HUES6 (cell line): Measurements from ENCODE around the gene RBBP8.

Experiments used
- H3K27ac ChIP-seq: 2 replicates; pipeline ENCODE4 v1.7.0; 2013; ENCODE audit warnings: low read depth, mild to moderate bottlenecking, low read length, inconsistent platforms
- H3K27me3 ChIP-seq: 2 replicates; pipeline ENCODE4 v1.6.1; 2013; ENCODE audit warnings: low read length; ENCODE audit not compliant: control insufficient read depth, insufficient read depth
- H3K36me3 ChIP-seq: 2 replicates; pipeline ENCODE4 v1.6.1; 2013; ENCODE audit warnings: low read length; ENCODE audit not compliant: control insufficient read depth, insufficient read depth
- H3K4me1 ChIP-seq: 2 replicates; pipeline ENCODE4 v1.6.1; 2013; ENCODE audit warnings: low read length; ENCODE audit not compliant: control insufficient read depth, insufficient read depth
- H3K4me3 ChIP-seq: 2 replicates; pipeline ENCODE4 v1.5.1; 2013; ENCODE audit warnings: low read depth, low read length
- H3K9ac ChIP-seq: one replicate; pipeline ENCODE4 v1.6.1; 2013; ENCODE audit warnings: mild to moderate bottlenecking, low read length
- H3K9me3 ChIP-seq: 2 replicates; pipeline ENCODE4 v1.6.1; 2013; ENCODE audit warnings: low read depth, low read length; ENCODE audit not compliant: control insufficient read depth, insufficient read depth

Gene RBBP8

DNA sequence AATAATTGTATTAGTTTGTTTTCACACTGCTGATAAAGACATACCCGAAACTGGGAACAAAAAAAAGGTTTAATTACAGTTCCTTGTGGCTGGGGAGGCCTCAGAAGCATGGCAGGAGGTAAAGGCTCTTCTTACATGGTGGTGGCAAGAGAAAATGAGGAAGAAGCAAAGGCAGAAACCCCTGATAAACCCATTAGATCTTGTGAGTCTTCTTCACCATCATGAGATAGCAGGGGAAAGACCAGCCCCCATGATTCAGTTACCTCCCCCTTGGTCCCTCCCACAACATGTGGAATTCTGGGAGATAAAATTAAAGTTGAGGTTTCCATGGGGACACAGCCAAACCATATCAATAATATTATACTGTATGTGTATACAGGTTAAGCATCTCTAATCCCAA is 128.9 kb downstream of the RBBP8 start:
- no peaks in the 10 kb centered on the region for H3K36me3 ChIP-seq
- H3K4me1 ChIP-seq: no peaks in the 10 kb centered on the region
- peaks cover 18% of the 10 kb centered on the region for H3K9me3 ChIP-seq
- no peaks in the 10 kb centered on the region for H3K27me3 ChIP-seq
- H3K9ac ChIP-seq: no peak overlapping the region
- H3K27ac ChIP-seq: no peak overlapping the region
- no peak overlapping the region for H3K4me3 ChIP-seq

DNA sequence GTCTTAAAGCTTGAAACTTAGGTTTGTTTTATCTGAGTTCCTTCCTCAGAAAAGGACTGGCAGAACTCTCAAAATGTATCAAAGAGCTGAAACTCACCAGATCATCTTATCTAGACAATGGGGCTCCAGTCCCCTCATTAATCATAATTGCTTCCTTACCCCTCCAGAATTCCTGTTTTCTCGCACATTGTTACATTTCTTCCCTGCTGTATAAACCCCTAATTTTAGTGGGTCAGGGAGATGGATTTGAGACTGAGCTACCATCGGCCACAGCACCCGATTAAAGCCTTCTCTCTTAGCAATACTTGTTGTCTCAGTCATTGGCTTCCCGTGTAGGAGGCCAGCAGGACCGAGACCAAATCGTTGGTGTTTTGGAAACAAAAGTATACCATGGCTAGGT is 130.4 kb downstream of the RBBP8 start:
- Histone ChIP-seq H3K36me3 (no peaks in the 10 kb centered on the region), H3K27me3 (no peaks in the 10 kb centered on the region), H3K4me1 (no peaks in the 10 kb centered on the region), H3K4me3 (no peak overlapping the region), H3K9ac (no peak overlapping the region), H3K27ac (no peak overlapping the region), H3K9me3 (peaks cover 18% of the 10 kb centered on the region)

DNA sequence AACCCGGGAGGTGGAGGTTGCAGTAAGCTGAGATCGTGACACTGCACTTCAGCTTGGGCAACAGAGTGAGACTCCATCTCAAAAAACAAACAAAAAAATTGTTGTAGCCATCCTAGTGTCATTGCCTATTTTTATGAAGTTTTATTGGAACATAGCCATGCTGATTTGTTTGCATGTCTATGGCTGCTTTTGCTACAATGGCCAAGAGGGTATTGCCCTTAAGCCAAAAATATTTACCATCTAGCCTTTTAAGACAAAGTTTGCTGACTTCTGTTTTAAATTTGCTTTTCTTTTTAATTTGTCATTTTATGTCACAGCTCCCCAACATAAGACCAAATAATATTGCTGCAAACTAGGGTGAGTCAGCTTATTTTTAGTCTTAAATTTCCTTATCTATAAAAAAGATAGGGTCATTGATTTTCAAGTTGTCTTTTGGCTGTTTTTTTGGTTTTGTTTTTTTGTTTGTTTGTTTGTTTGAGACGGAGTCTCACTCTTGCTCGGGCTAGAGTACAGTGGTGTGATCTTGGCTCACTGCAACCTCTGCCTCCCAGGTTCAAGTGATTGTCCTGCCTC is 132.2 kb downstream of the RBBP8 start:
- Histone ChIP-seq H3K9me3 (peaks cover 18% of the 10 kb centered on the region), H3K9ac (no peak overlapping the region), H3K36me3 (no peaks in the 10 kb centered on the region), H3K27me3 (no peaks in the 10 kb centered on the region), H3K4me1 (no peaks in the 10 kb centered on the region), H3K27ac (no peak overlapping the region), H3K4me3 (no peak overlapping the region)

- no peak overlapping the region for H3K27ac ChIP-seq
- no peak overlapping the region for H3K4me3 ChIP-seq
- no peaks in the 10 kb centered on the region for H3K27me3 ChIP-seq
- H3K9ac ChIP-seq: no peak overlapping the region
- H3K4me1 ChIP-seq: no peaks in the 10 kb centered on the region
- H3K36me3 ChIP-seq: no peaks in the 10 kb centered on the region
- H3K9me3 ChIP-seq: peaks cover 18% of the 10 kb centered on the region
These were observed 132.9 kb downstream of the RBBP8 start for GRCh38 chr18:23066060-23066459.

DNA sequence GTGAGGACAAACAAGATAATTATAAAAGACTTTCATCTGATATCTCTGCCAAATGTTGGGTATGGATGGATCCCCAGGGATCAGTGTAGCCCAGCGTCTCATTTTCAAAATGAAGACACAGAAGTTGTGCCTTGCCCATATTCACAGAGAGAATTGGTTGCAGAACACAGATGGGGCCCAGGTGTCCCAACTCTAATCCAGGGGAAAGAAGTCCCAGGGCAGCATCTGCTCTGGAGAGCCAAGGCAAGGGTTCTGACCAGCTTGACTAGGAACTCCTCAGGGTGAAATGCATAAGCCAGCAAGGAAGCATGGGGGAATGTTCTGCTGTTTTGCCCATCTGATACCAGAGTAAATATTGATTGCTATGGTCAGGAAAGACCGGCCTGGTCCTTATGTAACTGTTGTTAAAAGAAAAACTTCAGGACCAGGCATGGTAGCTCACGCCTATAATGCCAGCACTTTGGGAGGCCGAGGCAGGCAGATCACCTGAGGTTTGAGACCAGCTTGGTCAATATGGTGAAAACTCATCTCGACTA is 133.4 kb downstream of the RBBP8 start:
- no peak overlapping the region for H3K4me3 ChIP-seq
- H3K27ac ChIP-seq: no peak overlapping the region
- no peak overlapping the region for H3K9ac ChIP-seq
- no peaks in the 10 kb centered on the region for H3K27me3 ChIP-seq
- peaks cover 15% of the 10 kb centered on the region for H3K9me3 ChIP-seq
- no peaks in the 10 kb centered on the region for H3K36me3 ChIP-seq
- no peaks in the 10 kb centered on the region for H3K4me1 ChIP-seq

DNA sequence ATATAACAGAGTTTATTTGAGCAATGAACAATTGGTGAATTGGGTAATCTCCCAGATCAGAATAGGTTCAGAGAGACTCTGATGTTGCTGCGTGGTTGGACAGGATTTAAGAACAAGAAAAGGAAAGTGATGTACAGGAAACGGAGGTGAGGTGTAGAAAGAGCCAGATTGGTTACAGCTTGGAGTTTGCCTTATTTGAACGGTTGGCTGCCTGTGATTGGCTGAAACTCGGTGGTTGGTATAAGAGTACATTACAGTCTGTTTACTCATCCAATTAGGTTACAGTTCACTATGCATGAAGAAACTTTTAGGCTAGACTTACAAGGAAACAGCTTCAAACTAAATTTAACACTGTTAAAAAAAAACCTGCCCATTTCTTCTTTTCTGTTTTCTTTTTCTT is 134.1 kb downstream of the RBBP8 start:
- Histone ChIP-seq H3K36me3 (no peaks in the 10 kb centered on the region), H3K27ac (no peak overlapping the region), H3K4me1 (no peaks in the 10 kb centered on the region), H3K9ac (no peak overlapping the region), H3K9me3 (peaks cover 13% of the 10 kb centered on the region), H3K4me3 (no peak overlapping the region), H3K27me3 (no peaks in the 10 kb centered on the region)

GRCh38 chr18:23068011-23068410 is 134.9 kb downstream of the RBBP8 start:
- no peaks in the 10 kb centered on the region for H3K27me3 ChIP-seq
- H3K9ac ChIP-seq: no peak overlapping the region
- no peaks in the 10 kb centered on the region for H3K4me1 ChIP-seq
- H3K27ac ChIP-seq: no peak overlapping the region
- H3K9me3 ChIP-seq: peaks cover 11% of the 10 kb centered on the region
- H3K4me3 ChIP-seq: no peak overlapping the region
- H3K36me3 ChIP-seq: no peaks in the 10 kb centered on the region

DNA sequence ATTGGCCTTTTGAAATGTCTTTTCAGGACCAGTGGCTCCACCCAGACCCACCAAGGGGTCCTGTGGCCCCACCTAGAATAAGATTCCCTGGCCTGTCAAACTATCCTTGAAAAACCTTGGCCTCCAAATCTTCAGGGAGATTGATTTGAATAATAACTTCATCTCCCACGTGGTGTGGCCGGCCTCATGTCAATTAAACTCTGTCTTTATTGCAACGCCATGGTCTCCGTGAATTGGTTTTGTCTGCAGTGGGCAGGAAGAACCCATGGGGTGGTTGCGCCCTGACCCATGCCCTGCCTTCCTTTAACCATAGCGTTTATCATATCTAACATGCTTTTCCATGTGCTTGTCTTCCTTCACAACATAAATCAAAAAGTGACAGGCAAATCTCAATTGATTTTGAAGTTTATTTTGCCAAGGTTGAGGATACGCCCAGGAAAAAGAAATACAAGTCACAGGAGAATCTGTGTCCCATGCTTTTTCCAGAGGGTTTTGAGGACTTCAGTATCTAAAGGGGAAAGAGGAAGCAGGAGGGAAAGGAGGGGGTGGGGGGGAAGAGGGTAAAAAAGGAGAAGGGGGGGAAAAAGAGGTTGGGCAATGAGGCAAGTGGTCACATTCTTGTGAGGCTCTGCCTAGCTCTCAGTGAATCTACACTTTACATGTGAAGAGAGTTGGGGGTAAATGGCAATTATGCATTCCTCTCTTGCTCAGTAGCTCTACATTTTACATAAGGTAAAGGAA is 135.6 kb downstream of the RBBP8 start:
- Histone ChIP-seq H3K27ac (no peak overlapping the region), H3K9me3 (0 out of 2 replicates have a peak, but pooled peaks cover 4% of the 10 kb centered on the region), H3K27me3 (no peaks in the 10 kb centered on the region), H3K36me3 (no peaks in the 10 kb centered on the region), H3K9ac (no peak overlapping the region), H3K4me1 (no peaks in the 10 kb centered on the region), H3K4me3 (no peak overlapping the region)

GRCh38 chr18:23069481-23069880 is 136.4 kb downstream of the RBBP8 start:
- H3K27ac ChIP-seq: no peak overlapping the region
- H3K9me3 ChIP-seq: no peaks in the 10 kb centered on the region
- no peaks in the 10 kb centered on the region for H3K36me3 ChIP-seq
- H3K27me3 ChIP-seq: no peaks in the 10 kb centered on the region
- H3K4me1 ChIP-seq: no peaks in the 10 kb centered on the region
- H3K9ac ChIP-seq: no peak overlapping the region
- H3K4me3 ChIP-seq: no peak overlapping the region

GRCh38 chr18:23069898-23070297 is 136.8 kb downstream of the RBBP8 start:
- Histone ChIP-seq H3K27ac (no peak overlapping the region), H3K9ac (no peak overlapping the region), H3K27me3 (no peaks in the 10 kb centered on the region)

GRCh38 chr18:23071285-23071684 is 138.2 kb downstream of the RBBP8 start:
- Histone ChIP-seq H3K27me3 (no peaks in the 10 kb centered on the region), H3K36me3 (no peaks in the 10 kb centered on the region), H3K9ac (no peak overlapping the region), H3K4me1 (no peaks in the 10 kb centered on the region), H3K9me3 (no peaks in the 10 kb centered on the region), H3K27ac (no peak overlapping the region), H3K4me3 (no peak overlapping the region)

More at GRCh38 chr18:23069898-23070297, 136.8 kb downstream of the RBBP8 start:
- Histone ChIP-seq H3K9me3 (no peaks in the 10 kb centered on the region), H3K4me1 (no peaks in the 10 kb centered on the region), H3K36me3 (no peaks in the 10 kb centered on the region), H3K4me3 (no peak overlapping the region)
